Hepatic stellate cell (primary cell): ENCODE data around the gene PACRG.

Experiments
- DNase-seq: peaks from one replicate; pipeline ENCODE4 v3.0.0; 2011; ENCODE audit warnings: low spot score

The PACRG gene

GRCh38 chr6:163014736-163015135 is 287.0 kb downstream of the PACRG start:
- DNase-seq: no peak

GRCh38 chr6:163017801-163018200 is 290.0 kb downstream of the PACRG start:
- no peak for DNase-seq

- no peak for DNase-seq
Measured at GRCh38 chr6:163019926-163020325, 292.2 kb downstream of the PACRG start.

GRCh38 chr6:163021054-163021453 is 293.3 kb downstream of the PACRG start:
- no peak for DNase-seq

- DNase-seq: no peak
Measured at GRCh38 chr6:163023700-163024099, 295.9 kb downstream of the PACRG start.

GRCh38 chr6:163026893-163027292 is 299.1 kb downstream of the PACRG start:
- no peak for DNase-seq

- DNase-seq: no peak
Measured at GRCh38 chr6:163030980-163031379, 303.2 kb downstream of the PACRG start.

- DNase-seq: no peak
Measured at GRCh38 chr6:163031931-163032330, 304.2 kb downstream of the PACRG start.

GRCh38 chr6:163036160-163036645 is 308.4 kb downstream of the PACRG start:
- DNase-seq: no peak

- DNase-seq: no peak
Measured at GRCh38 chr6:163038317-163038716, 310.5 kb downstream of the PACRG start.

- no peak for DNase-seq
Measured at GRCh38 chr6:163048345-163048744, 320.6 kb downstream of the PACRG start.

GRCh38 chr6:163053667-163054344 is 326.0 kb downstream of the PACRG start:
- no peak for DNase-seq

GRCh38 chr6:163054641-163055040 is 326.9 kb downstream of the PACRG start:
- no peak for DNase-seq

- DNase-seq: no peak
Measured at GRCh38 chr6:163057260-163057659, 329.5 kb downstream of the PACRG start.

GRCh38 chr6:163062790-163063189 is 335.0 kb downstream of the PACRG start:
- DNase-seq: no peak

GRCh38 chr6:163063561-163063960 is 335.8 kb downstream of the PACRG start:
- DNase-seq: no peak

GRCh38 chr6:163064397-163064796 is 336.6 kb downstream of the PACRG start:
- DNase-seq: no peak

GRCh38 chr6:163066200-163066599 is 338.4 kb downstream of the PACRG start:
- DNase-seq: no peak

- no peak for DNase-seq
Measured at GRCh38 chr6:163077134-163077533, 349.4 kb downstream of the PACRG start.

GRCh38 chr6:163078712-163079111 is 350.9 kb downstream of the PACRG start:
- DNase-seq: no peak

- no peak for DNase-seq
Measured at GRCh38 chr6:163080228-163080627, 352.5 kb downstream of the PACRG start.

- no peak for DNase-seq
Measured at GRCh38 chr6:163083141-163083540, 355.4 kb downstream of the PACRG start.

- no peak for DNase-seq
Measured at GRCh38 chr6:163085426-163085825, 357.7 kb downstream of the PACRG start.
